HG03460 (cell line): ENCODE measurements around the gene RUBCN.
"Not testable (repeated sequence)": the region's sequence is repeated elsewhere in the genome, so short reads cannot be mapped to it uniquely, and the experiment has no call there.

Source experiments
- ATAC-seq: cut with Tn5 transposase; IDR thresholded peaks from one replicate; pipeline ENCODE4 v1.9.1; 2021; ENCODE audit not compliant: unreplicated experiment

Gene RUBCN

DNA sequence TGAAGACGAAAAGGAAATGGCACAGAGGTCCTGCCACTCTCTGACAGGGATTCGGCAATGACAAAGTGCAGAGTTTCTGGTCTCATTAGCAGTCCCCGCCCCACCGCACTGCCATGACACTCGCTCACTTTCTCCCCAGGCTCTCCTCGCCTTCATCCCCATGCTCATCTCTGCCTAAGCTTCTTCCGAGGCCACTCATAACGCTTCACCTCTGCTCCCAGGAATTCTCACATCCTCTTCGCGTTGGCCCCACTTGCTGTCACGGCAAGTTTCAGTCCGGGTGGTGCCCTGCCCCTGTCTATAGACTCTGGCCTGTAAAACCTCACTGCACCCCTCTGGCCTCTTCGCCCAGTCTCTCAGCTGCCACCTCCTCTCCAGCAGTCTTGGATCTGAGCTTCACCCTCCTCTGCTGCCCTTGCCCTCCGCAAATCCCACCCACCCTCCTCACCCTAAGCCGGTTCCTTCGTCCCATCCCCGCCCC, 654 bp downstream of the RUBCN start:
- no peak for ATAC-seq

DNA sequence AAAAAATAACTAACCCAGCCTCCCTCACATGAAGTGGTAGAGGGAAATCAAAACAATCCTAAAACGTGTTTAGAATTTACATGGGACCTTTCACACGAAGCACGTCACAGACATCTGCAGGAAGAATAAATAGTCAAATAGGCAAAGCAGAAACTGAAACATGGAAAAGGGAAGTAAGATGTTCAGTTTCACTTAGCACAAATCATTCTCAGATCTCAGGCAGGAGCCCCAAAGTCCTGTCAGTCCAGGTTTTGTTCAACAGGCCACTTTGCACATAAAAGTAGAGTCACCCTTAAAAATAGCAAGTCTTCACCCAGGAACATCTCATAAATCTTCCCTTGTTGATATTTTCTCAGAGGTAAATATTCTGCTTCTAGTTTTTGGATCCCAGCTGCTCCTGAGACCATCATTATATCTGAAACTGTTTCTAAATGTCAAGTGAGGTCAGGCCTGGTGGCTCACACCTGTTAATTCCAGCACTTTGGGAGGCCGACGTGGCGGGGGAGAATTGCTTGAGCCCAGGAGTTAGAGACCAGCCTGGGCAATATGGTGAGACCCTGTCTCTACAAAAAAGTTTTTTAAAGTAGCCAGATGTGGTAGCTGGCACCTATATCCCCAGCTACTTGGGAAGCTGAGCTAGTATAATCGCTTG, 1.9 kb downstream of the RUBCN start:
- ATAC-seq, result peak; percentile 41

DNA sequence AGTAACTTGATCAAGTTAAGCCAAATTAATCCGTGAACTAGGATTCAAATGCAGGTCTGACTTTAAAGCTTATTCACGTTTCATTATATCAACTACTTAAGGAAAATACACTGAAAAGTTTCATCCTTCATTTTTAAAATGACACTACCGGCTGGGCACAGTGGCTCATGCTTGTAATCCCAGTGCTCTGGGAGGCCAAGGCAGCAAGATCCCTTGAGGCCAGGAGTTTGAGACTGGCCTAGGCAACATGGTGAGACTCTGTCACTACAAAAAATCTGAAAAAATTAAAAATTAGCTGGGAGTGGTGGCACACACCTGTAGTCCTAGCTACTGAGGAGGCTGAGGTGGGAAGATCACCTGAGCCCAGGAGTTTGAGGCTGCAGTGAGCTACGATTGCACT, 3.7 kb downstream of the RUBCN start:
- ATAC-seq, result no peak

DNA sequence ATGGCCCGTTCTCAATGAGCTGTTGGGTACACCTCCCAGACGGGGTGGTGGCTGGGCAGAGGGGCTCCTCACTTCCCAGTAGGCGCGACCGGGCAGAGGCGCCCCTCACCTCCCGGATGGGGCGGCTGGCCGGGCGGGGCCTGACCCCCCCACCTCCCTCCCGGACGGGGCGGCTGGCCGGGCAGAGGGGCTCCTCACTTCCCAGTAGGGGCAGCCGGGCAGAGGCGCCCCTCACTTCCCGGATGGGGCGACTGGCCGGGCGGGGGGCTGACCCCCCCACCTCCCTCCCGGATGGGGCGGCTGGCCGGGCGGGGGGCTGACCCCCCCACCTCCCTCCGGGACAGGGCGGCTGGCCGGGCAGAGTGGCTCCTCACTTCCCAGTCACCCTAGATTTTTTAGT, 5.2 kb downstream of the RUBCN start:
- ATAC-seq, result not testable (repeated sequence)

DNA sequence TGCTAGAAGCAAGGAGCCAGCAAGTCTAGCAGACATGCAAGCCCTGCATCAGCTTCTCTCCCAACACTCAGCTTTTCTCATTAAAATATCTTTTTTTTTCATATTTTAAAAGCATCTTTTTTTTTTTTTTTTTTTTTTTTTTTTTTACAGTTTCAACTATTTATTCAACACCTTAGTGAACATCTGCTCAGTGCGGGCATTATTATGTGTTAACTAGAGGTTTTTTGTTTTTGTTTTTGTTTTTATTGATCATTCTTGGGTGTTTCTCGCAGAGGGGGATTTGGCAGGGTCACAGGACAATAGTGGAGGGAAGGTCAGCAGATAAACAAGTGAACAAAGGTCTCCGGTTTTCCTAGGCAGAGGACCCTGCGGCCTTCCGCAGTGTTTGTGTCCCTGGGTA, 5.9 kb downstream of the RUBCN start:
- ATAC-seq, result not testable (repeated sequence)

DNA sequence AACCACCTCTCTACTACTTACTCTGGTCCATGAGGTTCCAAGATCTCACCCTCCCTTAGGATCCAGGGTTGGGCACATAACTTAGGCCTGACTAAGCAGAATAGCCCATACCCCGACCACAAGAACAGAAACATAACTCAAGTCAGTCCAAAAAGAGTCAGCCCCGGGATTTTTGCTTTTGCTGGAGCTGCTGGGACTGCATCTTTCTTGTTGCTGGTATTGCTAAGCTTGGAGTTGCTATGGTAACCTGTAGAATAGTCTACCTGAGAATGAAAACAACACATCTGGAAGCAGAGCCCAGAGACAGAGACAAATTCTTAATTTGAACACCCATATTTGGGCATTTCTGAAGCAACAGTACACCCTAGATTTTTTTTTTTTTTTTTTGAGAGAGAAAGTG, 6.5 kb downstream of the RUBCN start:
- ATAC-seq, result no peak

DNA sequence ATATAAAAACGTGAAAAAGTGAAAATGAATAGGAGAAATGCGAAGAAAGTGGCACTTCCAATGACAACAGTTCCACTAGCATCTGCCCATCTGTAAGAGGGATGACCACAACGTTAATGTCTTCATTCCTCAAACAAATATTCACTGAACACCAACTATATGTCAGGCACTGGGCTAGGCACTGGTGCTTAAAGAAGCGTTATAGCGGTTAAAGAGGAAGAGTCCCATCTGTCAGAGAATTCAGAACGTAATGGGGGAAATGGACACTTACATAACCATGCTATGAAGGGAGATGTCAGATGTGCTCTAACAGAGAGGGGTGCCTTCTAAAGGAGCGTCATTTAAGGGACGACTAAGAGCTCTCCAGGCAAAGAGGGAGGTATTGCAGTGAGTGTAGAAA, 8.2 kb downstream of the RUBCN start:
- ATAC-seq, result no peak

DNA sequence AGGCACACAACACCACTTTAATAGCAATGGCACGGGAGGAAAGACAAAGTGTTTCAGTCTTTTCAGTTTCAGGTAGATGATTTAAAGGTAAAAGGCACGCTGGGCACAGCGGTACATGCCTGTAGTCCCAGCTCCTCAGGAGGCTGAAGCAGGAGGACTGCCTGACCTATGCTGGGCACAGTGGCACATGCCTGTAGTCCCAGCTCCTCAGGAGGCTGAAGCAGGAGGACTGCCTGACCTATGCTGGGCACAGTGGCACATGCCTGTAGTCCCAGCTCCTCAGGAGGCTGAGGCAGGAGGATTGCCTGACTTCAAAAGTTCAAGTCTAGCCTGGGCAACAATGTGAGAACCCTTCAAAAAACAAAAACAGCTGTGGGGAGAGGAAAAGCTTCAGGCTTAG, 8.8 kb downstream of the RUBCN start:
- not testable (repeated sequence) for ATAC-seq

DNA sequence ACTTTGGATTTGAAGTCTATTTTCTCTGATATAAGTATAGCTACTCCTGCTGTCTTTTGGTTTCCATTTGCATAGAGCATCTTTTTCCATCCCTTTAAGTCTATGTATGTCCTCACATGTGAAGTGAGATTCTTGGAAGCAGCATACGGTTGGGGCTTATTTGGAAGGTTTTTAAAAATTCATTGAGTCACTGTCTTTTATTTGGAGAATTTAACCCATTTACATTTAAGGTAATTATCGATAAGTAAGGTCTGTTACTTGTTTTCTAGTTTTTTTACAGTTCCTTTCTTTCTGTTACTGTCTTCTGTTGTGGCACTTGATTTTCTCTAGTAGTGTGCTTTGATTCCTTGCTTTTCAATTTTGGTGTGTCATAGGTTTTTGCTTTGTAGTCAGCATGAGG, 14.0 kb downstream of the RUBCN start:
- no peak for ATAC-seq

DNA sequence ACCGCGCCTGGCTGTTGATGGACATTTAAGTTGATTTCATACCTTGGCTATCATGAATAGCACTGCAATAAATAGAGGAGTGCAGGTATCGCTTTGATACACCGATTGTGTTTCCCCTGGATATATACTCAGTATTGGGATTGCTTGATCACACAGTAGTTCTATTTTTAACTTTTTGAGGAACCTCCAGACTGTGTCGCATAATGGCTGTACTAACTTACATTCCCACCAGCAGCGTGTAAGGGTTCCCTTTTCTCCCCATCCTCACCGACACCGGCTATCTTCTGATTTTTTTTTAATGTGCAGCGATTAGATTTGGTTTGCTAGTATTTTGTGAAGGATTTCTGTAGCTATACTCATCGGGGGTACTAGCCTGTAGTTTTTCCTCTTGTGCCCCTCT, 16.0 kb downstream of the RUBCN start:
- ATAC-seq, result no peak

DNA sequence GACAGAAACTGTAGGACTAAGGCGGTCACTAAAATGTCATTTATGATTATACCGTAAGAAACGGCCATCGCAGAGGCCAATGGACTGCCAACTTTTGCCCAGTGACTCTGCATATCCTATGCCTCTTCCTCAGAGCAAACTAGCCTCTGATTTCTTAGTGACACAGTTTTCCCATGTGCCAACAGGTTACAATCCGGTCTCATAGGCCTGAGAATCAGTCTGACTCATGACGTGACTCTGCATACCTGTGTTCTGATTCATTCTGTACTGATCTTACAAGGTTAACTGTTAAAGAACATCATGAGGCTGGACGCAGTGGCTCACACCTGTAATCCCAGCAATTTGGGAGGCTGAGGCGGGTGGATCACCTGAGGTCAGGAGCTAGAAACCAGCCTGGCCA, 17.8 kb downstream of the RUBCN start:
- ATAC-seq, result no peak

DNA sequence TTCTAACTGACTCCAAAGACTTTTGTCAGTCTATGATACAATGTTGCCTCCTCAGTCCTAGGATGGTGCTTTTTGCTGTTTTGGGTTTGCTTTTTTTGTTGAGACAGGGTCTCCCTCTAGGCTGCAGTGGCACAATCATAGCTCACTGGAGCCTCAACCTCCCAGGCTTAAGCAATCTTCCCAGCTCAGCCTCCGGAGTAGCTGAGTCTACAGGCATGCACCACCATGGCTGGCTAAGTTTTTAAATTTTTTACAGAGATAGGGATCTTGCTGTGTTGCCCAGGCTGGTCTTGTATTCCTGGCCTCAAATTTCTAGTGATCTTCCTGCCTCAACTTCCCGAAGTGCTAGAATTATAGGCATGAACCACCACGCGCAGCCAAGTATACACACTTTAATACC, 22.5 kb downstream of the RUBCN start:
- no peak for ATAC-seq

DNA sequence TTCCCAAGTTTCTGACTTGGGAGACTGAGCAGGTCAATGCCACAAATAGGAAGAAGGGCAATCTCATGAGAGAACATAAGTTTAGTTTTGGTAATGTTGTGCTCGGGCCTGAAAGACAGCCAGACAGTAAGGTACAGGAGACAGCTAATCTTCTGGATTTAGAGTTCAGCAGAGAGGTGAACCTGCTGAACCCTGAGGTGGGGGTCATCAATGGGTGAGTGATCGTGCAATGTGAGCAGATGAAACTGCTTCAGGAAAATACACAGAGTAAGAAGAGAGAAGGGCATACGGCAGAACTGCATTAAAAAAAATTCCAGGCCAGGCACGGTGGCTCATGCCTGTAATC, 23.3 kb downstream of the RUBCN start:
- ATAC-seq, result peak; percentile 22

DNA sequence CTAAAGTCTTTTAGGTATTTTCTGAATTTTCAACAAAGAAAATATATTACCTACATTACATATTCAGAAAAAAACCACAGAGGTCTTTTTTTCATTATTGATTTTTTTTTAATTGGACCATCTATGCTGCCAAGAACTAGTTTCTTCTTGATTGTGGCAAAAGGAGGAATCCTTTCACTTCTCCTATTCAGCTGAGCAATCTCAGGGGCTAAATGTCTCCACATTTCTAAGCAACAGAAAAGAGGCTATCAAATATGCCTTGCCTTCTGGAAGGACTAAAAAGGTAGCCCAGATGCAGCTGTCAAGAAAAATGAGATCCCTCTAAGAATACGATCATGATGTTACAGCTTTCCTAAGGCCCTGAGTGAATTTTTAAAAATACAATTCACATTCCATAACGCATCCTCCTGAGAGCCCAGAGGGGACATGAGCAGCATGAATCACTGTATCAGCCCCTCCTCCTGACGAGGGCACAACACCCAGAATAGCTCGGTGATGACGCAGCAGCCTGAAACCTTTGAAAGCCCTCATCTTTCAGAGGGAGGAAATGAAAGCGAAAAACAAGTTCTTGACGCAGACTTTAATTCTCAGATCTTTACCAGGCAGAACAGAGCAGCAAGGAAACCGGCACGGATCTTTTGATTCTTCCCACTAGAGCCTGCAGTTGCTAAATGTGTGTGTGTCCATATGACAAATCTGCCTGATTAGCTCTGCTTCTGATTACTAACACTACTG, 24.6 kb downstream of the RUBCN start:
- peak; percentile 92 for ATAC-seq

DNA sequence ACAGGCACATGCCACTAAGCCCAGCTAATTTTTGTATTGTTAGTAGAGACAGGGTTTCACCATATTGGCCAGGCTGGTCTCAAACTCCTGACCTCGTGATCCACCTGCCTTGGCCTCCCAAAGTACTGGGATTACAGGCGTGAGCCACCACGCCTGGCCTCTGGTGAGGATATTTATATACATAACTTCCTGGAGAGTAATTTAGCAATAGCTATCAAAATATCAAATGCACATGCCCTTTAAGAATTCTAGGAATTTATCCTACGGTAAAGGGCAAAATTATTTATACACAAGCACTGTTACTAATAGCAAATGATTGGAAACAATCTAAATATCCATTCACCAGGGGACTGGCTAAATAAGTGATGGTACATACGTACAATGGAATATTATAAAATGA, 25.7 kb downstream of the RUBCN start:
- ATAC-seq, result not testable (repeated sequence)

DNA sequence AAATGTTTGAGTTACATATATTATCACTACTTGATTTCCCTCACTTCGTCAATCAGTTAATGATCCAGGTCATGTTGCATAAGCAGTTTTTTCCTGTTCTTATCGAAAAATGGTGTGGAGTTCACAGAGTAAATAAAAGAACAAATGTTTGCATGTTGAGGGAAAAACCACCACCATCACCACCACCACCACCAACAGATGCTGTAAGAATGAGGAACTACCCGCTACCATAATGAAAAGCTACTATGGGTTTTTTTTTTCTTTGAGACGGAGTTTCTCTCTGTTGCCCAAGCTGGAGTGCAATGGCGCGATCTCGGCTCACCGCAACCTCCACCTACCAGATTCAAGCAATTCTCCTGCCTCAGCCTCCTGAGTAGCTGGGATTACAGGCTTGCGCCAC, 27.6 kb downstream of the RUBCN start:
- no peak for ATAC-seq

DNA sequence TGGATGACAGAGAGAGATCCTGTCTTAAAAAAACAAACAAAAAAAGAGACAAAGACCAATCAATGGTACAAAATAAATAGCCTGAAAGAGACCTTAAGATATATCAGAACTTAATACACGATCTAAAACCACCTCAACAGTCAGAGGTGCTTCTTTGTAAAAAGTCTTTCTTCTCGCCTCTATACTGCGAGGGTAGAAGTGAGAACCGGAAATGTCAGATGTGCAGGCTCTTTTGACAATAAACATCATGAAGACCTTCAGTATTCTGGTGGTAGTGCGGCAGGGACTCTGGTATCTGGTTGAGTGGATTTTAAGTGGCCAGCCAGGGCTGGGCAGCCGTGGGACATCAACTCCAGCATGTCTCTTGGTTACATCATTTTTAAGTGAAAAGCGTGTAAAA, 30.0 kb downstream of the RUBCN start:
- ATAC-seq, result no peak

DNA sequence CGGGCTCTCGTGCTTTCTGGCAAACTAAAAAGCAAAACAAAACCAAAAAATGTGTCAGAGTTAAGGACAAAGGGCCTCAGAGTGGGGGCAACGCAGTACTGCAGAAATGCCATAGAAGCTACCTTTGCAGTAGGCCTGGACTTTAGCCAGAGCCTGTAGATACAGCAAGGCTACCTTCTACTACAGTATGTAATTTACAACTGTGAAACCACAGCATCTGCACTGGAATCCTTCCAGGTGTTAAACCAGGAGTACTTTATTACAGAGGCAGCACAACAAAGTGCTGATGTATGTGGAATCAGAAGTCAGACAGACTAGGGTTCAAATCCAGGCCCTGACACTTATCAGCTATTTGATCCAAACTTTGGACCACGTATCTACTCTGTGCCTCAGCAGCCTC, 34.9 kb downstream of the RUBCN start:
- no peak for ATAC-seq

DNA sequence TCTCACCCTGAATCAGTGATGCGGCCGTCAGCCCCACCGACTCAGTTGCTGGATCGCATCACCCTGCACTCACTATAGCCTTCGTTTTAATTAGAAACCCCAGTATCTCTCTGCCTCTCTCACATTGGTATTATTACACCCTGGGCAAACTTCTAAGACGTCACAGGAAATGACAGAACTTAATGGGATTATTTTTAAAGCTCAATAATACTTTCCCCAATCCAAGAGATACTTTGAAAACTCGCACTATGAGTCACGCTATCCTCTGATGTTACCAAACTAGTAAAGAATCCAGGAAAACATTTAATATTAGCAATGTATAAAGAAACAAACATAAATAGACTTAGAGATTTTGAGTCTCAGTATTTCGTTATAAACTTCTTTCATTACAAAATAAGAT, 36.6 kb downstream of the RUBCN start:
- ATAC-seq, result no peak

DNA sequence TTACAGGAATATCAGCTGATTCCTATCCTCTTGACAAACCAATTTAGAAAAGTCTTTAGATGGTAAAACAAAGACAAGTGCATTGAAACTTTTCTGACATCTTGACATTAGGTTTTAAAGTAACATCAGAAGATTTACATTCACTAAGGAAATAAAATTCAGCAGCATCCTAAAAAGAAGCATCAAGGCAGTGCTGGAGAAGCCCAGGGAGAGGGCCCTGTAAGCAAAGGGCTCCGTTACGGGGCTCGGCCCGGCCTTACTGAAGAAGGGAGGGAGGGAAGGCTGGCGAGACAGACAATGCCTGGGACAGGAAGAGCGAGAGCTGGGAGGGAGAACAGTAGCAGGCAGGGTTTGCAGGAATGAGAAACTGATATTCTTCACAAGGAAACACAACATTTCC, 39.3 kb downstream of the RUBCN start:
- no peak for ATAC-seq

DNA sequence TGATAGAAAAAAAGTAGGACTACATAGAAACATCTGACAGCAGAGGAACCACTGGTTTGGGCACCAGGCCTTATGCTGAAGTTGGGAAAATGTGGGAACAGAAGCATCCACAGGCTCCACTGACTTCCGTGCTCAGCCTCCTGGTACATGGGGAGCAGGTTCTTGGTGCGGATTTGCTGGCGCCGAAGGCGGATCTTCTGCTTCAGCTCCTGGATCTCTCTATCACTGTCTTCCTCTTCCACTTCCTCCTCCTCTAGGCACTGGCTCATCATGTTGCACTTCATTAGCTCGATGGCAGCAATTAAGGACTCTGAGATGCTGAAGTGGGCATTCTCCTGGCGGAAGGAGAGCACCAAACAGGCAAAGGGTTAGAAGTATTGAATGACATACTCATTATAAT, 42.5 kb downstream of the RUBCN start:
- ATAC-seq, result no peak

DNA sequence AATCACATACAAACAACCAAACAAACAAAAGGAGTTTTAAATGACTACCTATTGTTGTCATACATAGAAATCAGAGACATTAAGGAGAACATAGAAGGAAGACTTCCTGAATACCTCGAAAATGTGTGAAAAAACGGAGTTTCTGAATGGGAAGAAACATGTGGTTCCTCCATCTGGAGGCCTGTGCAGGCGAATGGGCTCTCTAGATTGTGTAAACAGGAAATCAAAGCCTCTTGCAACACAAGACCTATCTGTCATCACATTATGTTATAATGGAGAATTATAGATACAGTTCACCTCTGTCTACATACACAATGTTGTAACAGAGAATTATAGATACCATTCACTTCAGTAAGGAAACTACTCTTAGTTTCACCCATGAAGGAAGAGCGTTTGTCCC, 44.1 kb downstream of the RUBCN start:
- no peak for ATAC-seq

DNA sequence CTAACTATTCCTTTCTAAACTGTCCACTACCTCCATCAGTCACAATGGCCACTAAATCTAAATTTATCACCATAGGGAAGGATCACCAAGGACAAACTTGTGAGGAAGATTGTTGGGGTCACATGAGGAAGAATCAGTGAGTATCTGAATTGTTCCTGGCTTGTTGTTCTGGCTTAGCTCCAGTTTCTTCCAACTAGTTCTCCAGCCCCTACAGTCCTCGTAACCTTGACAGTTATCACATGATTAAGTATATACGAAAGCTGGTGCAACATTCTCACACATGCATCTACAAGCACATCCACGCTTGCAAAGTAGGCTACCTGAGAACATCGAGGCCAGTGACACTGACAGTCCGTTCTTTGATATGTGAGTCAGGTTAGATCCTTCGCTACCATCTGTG, 46.0 kb downstream of the RUBCN start:
- ATAC-seq, result no peak
